Thoracic aorta (tissue), 2 donors: Measurements from ENCODE around the gene DOK6. TPM values are rescaled to one million over a fixed set of nuclear protein-coding genes. Genes with fewer than 3 reads are reported as not detected.

Experiments used
- ATAC-seq: fragments of 150-250 bp; one replicate; pipeline ENCODE4 v1.8.0; 2017; ENCODE audit warnings: low read depth; ENCODE audit not compliant: insufficient number of reproducible peaks, low FRiP score
- DNase-seq: peaks from one replicate; pipeline ENCODE4 v3.0.0-alpha.2; 2020; ENCODE audit warnings: low spot score
- H3K27ac ChIP-seq, 2 donors: fragments of 200-600 bp; sonication (generic); 1 replicate in 1 of 2; 2 replicates in 1 of 2; pipeline ENCODE4 v1.5.1; 2016; ENCODE audit warnings: mild to moderate bottlenecking in 2 of 2, moderate library complexity in 2 of 2
- H3K27me3 ChIP-seq: fragments of 200-600 bp; sonication (generic); replicated peaks from 2 replicates; pipeline ENCODE4 v1.6.0; 2016; ENCODE audit warnings: mild to moderate bottlenecking; ENCODE audit not compliant: insufficient read depth
- H3K36me3 ChIP-seq: fragments of 200-600 bp; sonication (generic); one replicate; pipeline ENCODE4 v1.5.1; 2016
- H3K4me1 ChIP-seq, 2 donors: fragments of 200-600 bp; sonication (generic); 1 replicate in 1 of 2; 2 replicates in 1 of 2; pipeline versions ENCODE4 v1.5.1 to v1.6.0; 2016; ENCODE audit warnings: low read depth in 2 of 2, mild to moderate bottlenecking in 1 of 2; ENCODE audit not compliant: control insufficient read depth in 1 of 2
- H3K4me3 ChIP-seq: fragments of 200-600 bp; sonication (generic); 2 replicates; pipeline ENCODE4 v1.5.1; 2016; ENCODE audit warnings: mild to moderate bottlenecking
- H3K9me3 ChIP-seq: fragments of 200-600 bp; sonication (generic); 2 replicates; pipeline ENCODE4 v1.5.1; 2016
- CTCF ChIP-seq: fragments of 200-600 bp; sonication (generic); IDR thresholded peaks from one replicate; pipeline ENCODE4 v1.5.1; 2019; ENCODE audit warnings: antibody characterized with exemption
- total RNA-seq, 2 donors: library from RNA; depleted of rRNA; stranded (reverse); fragments of >200 nt; gene quantifications; one replicate each; pipeline versions ENCODE4 v1.1.0 to v1.2.3, GENCODE V29; 2016

The DOK6 gene
- total RNA-seq, 2 donors from 2014 or later = 2.0 to 2.1 TPM

GRCh38 chr18:69774831-69775230 lies 374.1 kb downstream of the DOK6 start:
- Histone ChIP-seq H3K27me3 (no peaks in the 10 kb centered on the region), H3K4me1 (no peaks in the 10 kb centered on the region), H3K9me3 (no peaks in the 10 kb centered on the region), H3K36me3 (no peaks in the 10 kb centered on the region), H3K4me3 (no peak overlapping the region), H3K27ac (no peak overlapping the region)
- ATAC-seq (no peak), DNase-seq (no peak)
- TF ChIP-seq CTCF = no peak

GRCh38 chr18:69777248-69777647 lies 376.6 kb downstream of the DOK6 start:
- no peak for DNase-seq
- no peak for ATAC-seq
- Histone ChIP-seq H3K9me3 (no peaks in the 10 kb centered on the region), H3K4me3 (no peak overlapping the region), H3K27ac (no peak overlapping the region), H3K4me1 (no peaks in the 10 kb centered on the region), H3K27me3 (no peaks in the 10 kb centered on the region), H3K36me3 (no peaks in the 10 kb centered on the region)
- no peak for TF ChIP-seq CTCF

GRCh38 chr18:69778680-69779079 lies 378.0 kb downstream of the DOK6 start:
- H3K9me3 ChIP-seq = no peaks in the 10 kb centered on the region
- H3K27ac ChIP-seq = no peak overlapping the region
- no peaks in the 10 kb centered on the region for H3K27me3 ChIP-seq
- H3K4me3 ChIP-seq = no peak overlapping the region
- ATAC-seq (no peak), DNase-seq (no peak)
- no peaks in the 10 kb centered on the region for H3K4me1 ChIP-seq
- TF ChIP-seq CTCF = no peak
- no peaks in the 10 kb centered on the region for H3K36me3 ChIP-seq

GRCh38 chr18:69780851-69781250 lies 380.2 kb downstream of the DOK6 start:
- TF ChIP-seq CTCF = no peak

GRCh38 chr18:69784815-69785214 lies 384.1 kb downstream of the DOK6 start:
- DNase-seq = no peak
- Histone ChIP-seq H3K27me3 (no peaks in the 10 kb centered on the region), H3K27ac (no peak overlapping the region), H3K9me3 (no peaks in the 10 kb centered on the region), H3K4me1 (no peaks in the 10 kb centered on the region), H3K36me3 (no peaks in the 10 kb centered on the region), H3K4me3 (no peak overlapping the region)
- no peak for ATAC-seq
- no peak for TF ChIP-seq CTCF

More at GRCh38 chr18:69780851-69781250, 380.2 kb downstream of the DOK6 start:
- Histone ChIP-seq H3K9me3 (no peaks in the 10 kb centered on the region), H3K4me3 (no peak overlapping the region), H3K4me1 (no peaks in the 10 kb centered on the region), H3K27me3 (no peaks in the 10 kb centered on the region), H3K36me3 (no peaks in the 10 kb centered on the region), H3K27ac (no peak overlapping the region)
- ATAC-seq (no peak), DNase-seq (no peak)
